GM12801 (cell line): Measurements from ENCODE around the gene GORASP2.

Experiments
- TF ChIP-seq, protein P1 (sequence below): IDR thresholded peaks from one replicate; pipeline ENCODE4 v1.5.1; 2011; ENCODE audit warnings: control low read depth; ENCODE audit not compliant: insufficient read length; ENCODE audit errors: extremely low read depth

Gene GORASP2

DNA sequence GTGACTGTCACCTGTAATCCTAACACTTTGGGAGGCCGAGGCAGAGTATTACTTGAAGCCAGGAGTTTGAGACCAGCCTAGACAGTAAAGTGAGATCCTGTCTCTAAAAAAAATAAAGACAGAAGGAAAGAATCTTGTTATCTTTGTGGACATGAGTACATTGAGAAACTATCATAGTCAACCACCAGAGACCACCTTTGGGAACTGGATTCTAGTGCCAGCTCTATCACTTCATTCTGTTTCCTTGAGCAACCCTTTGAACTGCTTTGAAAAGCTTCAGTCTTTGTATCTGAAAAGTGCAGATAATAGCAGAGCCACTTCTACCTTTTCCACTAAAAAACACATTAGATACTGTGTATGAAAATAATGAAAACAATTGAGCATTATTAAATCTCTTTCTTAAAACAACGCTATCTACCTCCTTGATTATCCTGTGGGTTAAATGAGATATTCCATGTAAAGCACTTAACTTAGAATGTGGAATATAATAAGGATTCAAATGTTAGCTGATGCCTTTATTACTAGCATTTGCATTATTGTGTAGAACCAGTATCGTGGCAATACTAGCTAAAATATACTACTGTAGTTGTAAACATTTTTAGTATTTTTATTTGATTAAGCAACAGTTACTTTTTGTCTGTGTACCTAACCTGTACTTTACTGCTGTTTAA lies 8.8 kb downstream of the GORASP2 start:
- TF ChIP-seq, protein P1, sequence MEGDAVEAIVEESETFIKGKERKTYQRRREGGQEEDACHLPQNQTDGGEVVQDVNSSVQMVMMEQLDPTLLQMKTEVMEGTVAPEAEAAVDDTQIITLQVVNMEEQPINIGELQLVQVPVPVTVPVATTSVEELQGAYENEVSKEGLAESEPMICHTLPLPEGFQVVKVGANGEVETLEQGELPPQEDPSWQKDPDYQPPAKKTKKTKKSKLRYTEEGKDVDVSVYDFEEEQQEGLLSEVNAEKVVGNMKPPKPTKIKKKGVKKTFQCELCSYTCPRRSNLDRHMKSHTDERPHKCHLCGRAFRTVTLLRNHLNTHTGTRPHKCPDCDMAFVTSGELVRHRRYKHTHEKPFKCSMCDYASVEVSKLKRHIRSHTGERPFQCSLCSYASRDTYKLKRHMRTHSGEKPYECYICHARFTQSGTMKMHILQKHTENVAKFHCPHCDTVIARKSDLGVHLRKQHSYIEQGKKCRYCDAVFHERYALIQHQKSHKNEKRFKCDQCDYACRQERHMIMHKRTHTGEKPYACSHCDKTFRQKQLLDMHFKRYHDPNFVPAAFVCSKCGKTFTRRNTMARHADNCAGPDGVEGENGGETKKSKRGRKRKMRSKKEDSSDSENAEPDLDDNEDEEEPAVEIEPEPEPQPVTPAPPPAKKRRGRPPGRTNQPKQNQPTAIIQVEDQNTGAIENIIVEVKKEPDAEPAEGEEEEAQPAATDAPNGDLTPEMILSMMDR: no peak

DNA sequence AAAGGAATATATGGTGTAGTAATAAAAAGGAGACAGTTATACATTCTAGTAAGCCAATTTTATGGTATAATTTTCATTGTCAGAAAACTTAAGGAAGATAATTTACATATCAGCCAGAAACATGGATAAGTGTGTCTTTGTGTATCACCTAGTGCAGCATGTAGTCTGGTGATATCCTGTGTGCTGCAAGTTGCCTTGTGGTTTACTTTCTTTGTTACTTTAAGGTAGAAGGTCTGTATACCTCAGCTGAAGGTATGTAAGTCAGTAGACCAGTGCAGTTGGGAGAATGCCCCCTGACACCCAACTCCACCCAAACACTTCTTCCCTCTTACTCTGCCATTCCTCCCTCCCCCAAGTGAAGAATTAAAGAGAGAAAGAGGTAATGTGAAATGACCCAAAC lies 11.0 kb downstream of the GORASP2 start:
- TF ChIP-seq, protein P1: no peak

GRCh38 chr2:170942615-170943014 lies 13.6 kb downstream of the GORASP2 start:
- TF ChIP-seq, protein P1: no peak

GRCh38 chr2:170943041-170943440 lies 14.0 kb downstream of the GORASP2 start:
- TF ChIP-seq, protein P1: no peak

DNA sequence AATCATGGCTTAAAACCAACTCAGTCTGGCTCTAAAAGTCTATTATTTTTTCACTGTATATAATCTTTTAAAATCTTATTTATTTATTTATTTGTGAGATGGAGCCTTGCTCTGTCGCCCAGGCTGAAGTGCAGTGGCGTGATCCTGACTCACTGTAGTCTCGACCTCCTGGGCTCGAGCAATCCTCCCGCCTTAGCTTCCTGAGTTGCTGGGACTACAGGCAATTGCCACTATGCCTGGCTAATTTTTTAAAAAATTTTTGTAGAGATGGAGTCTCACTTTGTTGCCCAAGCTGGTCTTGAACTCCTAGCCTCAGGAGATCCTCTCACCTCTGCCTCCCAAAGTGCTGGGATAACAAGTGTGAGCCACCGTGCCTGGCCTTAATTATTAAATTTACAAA lies 14.5 kb downstream of the GORASP2 start:
- TF ChIP-seq, protein P1: no peak

- TF ChIP-seq, protein P1: no peak
These were observed 15.5 kb downstream of the GORASP2 start for GRCh38 chr2:170944545-170944944.

DNA sequence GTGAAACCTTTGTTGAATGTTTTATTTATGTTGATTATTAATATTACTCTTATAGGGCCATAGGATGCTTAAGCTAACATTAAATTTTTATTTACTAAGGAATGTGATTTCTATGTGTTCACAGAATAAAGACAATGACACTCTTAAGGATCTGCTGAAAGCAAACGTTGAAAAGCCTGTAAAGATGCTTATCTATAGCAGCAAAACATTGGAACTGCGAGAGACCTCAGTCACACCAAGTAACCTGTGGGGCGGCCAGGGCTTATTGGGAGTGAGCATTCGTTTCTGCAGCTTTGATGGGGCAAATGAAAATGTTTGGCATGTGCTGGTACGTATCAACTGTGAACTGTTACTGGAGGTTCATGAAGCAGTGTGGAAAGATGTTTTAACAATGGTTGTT lies 20.4 kb downstream of the GORASP2 start:
- TF ChIP-seq, protein P1: no peak
